ENCODE measurements around the gene B4GAT1. TPM values are rescaled to one million over a fixed set of nuclear protein-coding genes. Genes with fewer than 3 reads are reported as not detected.

Gene B4GAT1
- total RNA-seq, 1 experiment from 2014 or later = 6.7 TPM

- Histone ChIP-seq H3K4me2 (ENCODE audit: low read length) (no peak overlapping the region), H3K4me1 (ENCODE audit: control insufficient read depth in 1 of 2, insufficient read depth in 2 of 2, low read length in 2 of 2) (peaks cover 0 to 4% of the 10 kb centered on the region in 2 experiments; a peak in 2 of 4 replicates)
Measured at GRCh38 chr11:66393954-66394353, 46.5 kb upstream of the B4GAT1 start.

More at GRCh38 chr11:66393954-66394353, 46.5 kb upstream of the B4GAT1 start:
- no peak for DNase-seq (ENCODE audit: low read depth, low spot score)
- no peak overlapping the region for H2AFZ ChIP-seq (ENCODE audit: low read depth, low read length, poor library complexity, severe bottlenecking)
- no peaks in the 10 kb centered on the region for H3K9me3 ChIP-seq (ENCODE audit: control insufficient read depth in 1 of 2, insufficient read depth in 1 of 2, low read depth in 1 of 2, low read length in 2 of 2)
- ATAC-seq = no peak
- H3K27me3 ChIP-seq (ENCODE audit: insufficient read depth, low read length) = no peaks in the 10 kb centered on the region
- intact Hi-C loops (cut with micrococcal nuclease) = no loop called here
- no peaks in the 10 kb centered on the region for H3K36me3 ChIP-seq (ENCODE audit: control insufficient read depth in 1 of 2, insufficient read depth in 2 of 2, low read length in 2 of 2)
- no peaks in the 10 kb centered on the region for H4K20me1 ChIP-seq (ENCODE audit: insufficient read depth)
- RAD21 ChIA-PET (ENCODE audit: low non-redundant PET in 1 of 2, low total read pairs in 2 of 2, uncharacterized antibody in 2 of 2, unreplicated experiment in 2 of 2) = no interaction called here
- no peaks in the 10 kb centered on the region for H3K79me2 ChIP-seq (ENCODE audit: insufficient read depth, low read length)
- CTCF ChIA-PET = interaction anchor here (1.1 kb wide), 1 partner anchor 45 kb away, joined by 3 read pairs; no protein-coding TSS in a partner anchor
- no peak for TF ChIP-seq ZBTB33 (IDR thresholded peaks at IDR 0.05; ENCODE audit: extremely low read depth, insufficient replicate concordance, low read length)
- no peak for TF ChIP-seq SRF (IDR thresholded peaks at IDR 0.05; ENCODE audit: low read depth)
- no peak for TF ChIP-seq SIN3A (IDR thresholded peaks at IDR 0.05; ENCODE audit: low read depth)
- no peak for TF ChIP-seq EZH2 (IDR thresholded peaks at IDR 0.05)
- no peak for TF ChIP-seq EZH2phosphoT487 (IDR thresholded peaks at IDR 0.05; ENCODE audit: borderline replicate concordance)
- TF ChIP-seq CTCF (IDR thresholded peaks at IDR 0.05 in 2 of 3, conservative IDR thresholded peaks at IDR 0.05 in 1 of 3; ENCODE audit: borderline replicate concordance in 1 of 3, insufficient read depth in 1 of 3, low read depth in 2 of 3, low read length in 2 of 3) = no peak
- TF ChIP-seq TCF7L2 (IDR thresholded peaks at IDR 0.05; ENCODE audit: borderline replicate concordance, extremely low read depth, insufficient read depth, insufficient read length) = no peak
- no peak for TF ChIP-seq RAD21 (IDR thresholded peaks at IDR 0.05; ENCODE audit: low read depth)
- TF ChIP-seq POLR2AphosphoS5 (IDR thresholded peaks at IDR 0.05; ENCODE audit: low read depth, low read length) = no peak
- TF ChIP-seq CBX3 (IDR thresholded peaks at IDR 0.05; ENCODE audit: low read depth) = no peak
- no peak for TF ChIP-seq EGR1 (IDR thresholded peaks at IDR 0.05; ENCODE audit: low read depth)
- no peak overlapping the region for H3K4me3 ChIP-seq (replicated peaks in 1 of 2; ENCODE audit: low read depth in 1 of 2, low read length in 2 of 2)
- no peak overlapping the region for H3K27ac ChIP-seq (ENCODE audit: low read depth, low read length)
- no peak overlapping the region for H3K9ac ChIP-seq (ENCODE audit: low read length)
- H3K9me2 ChIP-seq (ENCODE audit: insufficient read depth) = no peaks in the 10 kb centered on the region
- POLR2A ChIA-PET = no interaction called here
- BruUV-seq (replicated peaks) = no TSS peak
